HFFc6 (cell line): ENCODE measurements around the gene IFITM5. TPM values are rescaled to one million over a fixed set of nuclear protein-coding genes. Genes with fewer than 3 reads are reported as not detected.

Experiments
- DNase-seq: peaks from one replicate; pipeline ENCODE4 v3.0.0-alpha.2; 2018
- H3K27ac Mint-ChIP-seq: 2 replicates; pipeline ENCODE4 v1.8.0; 2020; ENCODE audit warnings: mild to moderate bottlenecking, mixed read lengths
- H3K27me3 Mint-ChIP-seq: 2 replicates; pipeline ENCODE4 v1.8.0; 2021; ENCODE audit warnings: mild to moderate bottlenecking, moderate library complexity, mixed read lengths; ENCODE audit not compliant: insufficient read depth
- H3K36me3 Mint-ChIP-seq: 2 replicates; pipeline ENCODE4 v1.8.0; 2021; ENCODE audit warnings: low read depth, mixed read lengths
- H3K4me1 Mint-ChIP-seq: 2 replicates; pipeline ENCODE4 v1.8.0; 2020; ENCODE audit warnings: low read depth, mixed read lengths
- H3K4me3 Mint-ChIP-seq: 2 replicates; pipeline ENCODE4 v1.8.0; 2020; ENCODE audit warnings: mild to moderate bottlenecking, moderate library complexity, mixed read lengths
- H3K9me3 Mint-ChIP-seq: 2 replicates; pipeline ENCODE4 v1.8.0; 2020; ENCODE audit warnings: mild to moderate bottlenecking, mixed read lengths
- CTCF ChIP-seq: fragments of 200-600 bp; sonication (generic); IDR thresholded peaks from 2 replicates; pipeline ENCODE4 v1.5.0; 2021; ENCODE audit warnings: antibody characterized with exemption, mild to moderate bottlenecking
- total RNA-seq, 6 experiments: library from RNA; stranded (reverse); fragmentation: NEBNext Ultra II Directional; extraction: Animal tissue kit (Norgen Biotek cat#: 25700); gene quantifications; 2 replicates in 1 of 6; 3 replicates in 5 of 6; pipeline ENCODE4 v1.2.3, GENCODE V29; 2021

Gene IFITM5
- total RNA-seq, 6 experiments from 2014 or later: not detected

GRCh38 chr11:253160-253885 lies 46.0 kb downstream of the IFITM5 start:
- peaks cover 20% of the 10 kb centered on the region for H3K36me3 Mint-ChIP-seq
- no peak for DNase-seq
- no peak overlapping the region for H3K27ac Mint-ChIP-seq
- TF ChIP-seq CTCF: no peak
- H3K4me1 Mint-ChIP-seq: no peaks in the 10 kb centered on the region
- H3K27me3 Mint-ChIP-seq: peaks cover 7% of the 10 kb centered on the region
- H3K9me3 Mint-ChIP-seq: no peaks in the 10 kb centered on the region
- no peak overlapping the region for H3K4me3 Mint-ChIP-seq

GRCh38 chr11:252666-253065 lies 46.7 kb downstream of the IFITM5 start:
- DNase-seq: no peak
- peaks cover 3% of the 10 kb centered on the region for H3K27me3 Mint-ChIP-seq
- no peak overlapping the region for H3K4me3 Mint-ChIP-seq
- no peak for TF ChIP-seq CTCF
- H3K27ac Mint-ChIP-seq: no peak overlapping the region
- no peaks in the 10 kb centered on the region for H3K4me1 Mint-ChIP-seq
- H3K36me3 Mint-ChIP-seq: peaks cover 25% of the 10 kb centered on the region
- no peaks in the 10 kb centered on the region for H3K9me3 Mint-ChIP-seq

- no peaks in the 10 kb centered on the region for H3K4me1 Mint-ChIP-seq
- no peak overlapping the region for H3K4me3 Mint-ChIP-seq
- H3K27me3 Mint-ChIP-seq: no peaks in the 10 kb centered on the region; the same call in 1 of the 2 replicates
- no peak overlapping the region for H3K27ac Mint-ChIP-seq
- H3K36me3 Mint-ChIP-seq: peaks cover 30% of the 10 kb centered on the region
- no peak for TF ChIP-seq CTCF
- no peak for DNase-seq
- no peaks in the 10 kb centered on the region for H3K9me3 Mint-ChIP-seq
These were observed 47.8 kb downstream of the IFITM5 start for GRCh38 chr11:251550-251949.

DNA sequence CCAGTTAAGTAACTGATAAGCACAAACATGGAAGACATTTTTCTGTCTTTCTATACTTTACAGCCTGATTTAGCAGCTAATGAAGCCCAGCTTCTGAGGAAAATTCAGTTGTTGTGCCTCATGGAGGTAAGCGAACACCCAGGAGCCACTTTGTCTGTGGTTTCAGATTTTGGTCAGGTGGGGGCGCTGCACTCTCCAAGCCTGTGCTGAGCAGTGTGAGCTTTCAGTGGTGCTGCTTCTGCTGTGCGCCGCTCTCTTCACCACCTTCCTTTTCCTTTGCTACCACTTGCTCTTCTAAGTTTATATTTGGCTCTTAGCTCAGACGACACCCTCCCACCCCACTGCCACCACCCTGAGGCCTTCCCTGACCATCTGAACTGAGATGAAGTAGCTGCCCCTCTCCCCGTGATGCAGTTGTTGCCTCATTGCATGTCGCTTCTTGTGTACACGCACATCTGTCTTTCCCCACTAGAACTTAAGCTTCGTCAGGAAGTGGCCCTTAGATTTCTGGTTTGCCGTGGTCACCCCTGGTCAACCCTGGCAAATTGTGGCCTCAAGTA lies 48.5 kb downstream of the IFITM5 start:
- Mint-ChIP-seq H3K27me3 (no peaks in the 10 kb centered on the region; the same call in 1 of the 2 replicates), H3K4me1 (no peaks in the 10 kb centered on the region), H3K9me3 (no peaks in the 10 kb centered on the region), H3K36me3 (peaks cover 32% of the 10 kb centered on the region), H3K27ac (peak overlapping the region; percentile 20; the same call in 1 of the 2 replicates), H3K4me3 (no peak overlapping the region)
- peak; percentile 83 for TF ChIP-seq CTCF
- DNase-seq: peak; percentile 45

DNA sequence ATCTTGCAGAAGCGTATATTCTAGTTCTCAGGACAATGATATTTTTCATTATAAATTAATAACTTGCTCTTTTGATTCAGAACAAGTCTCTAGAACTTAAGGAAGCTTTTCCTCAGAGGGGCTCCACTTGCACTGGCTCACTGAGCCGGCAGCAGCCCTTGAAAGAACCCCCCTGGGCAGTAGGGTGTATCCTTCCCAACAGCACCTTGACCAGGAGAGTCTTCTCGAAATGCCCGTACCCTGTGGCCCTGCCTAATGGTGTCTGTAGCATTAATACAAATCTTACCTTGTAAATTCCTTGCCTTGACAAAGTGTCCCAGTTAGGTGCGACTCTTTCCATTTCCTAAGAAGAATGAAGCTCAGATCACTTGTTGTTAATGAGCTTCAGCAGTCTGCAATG lies 49.1 kb downstream of the IFITM5 start:
- Mint-ChIP-seq H3K36me3 (peaks cover 33% of the 10 kb centered on the region), H3K27me3 (no peaks in the 10 kb centered on the region; the same call in 1 of the 2 replicates), H3K9me3 (no peaks in the 10 kb centered on the region), H3K4me3 (no peak overlapping the region), H3K4me1 (no peaks in the 10 kb centered on the region), H3K27ac (peak overlapping the region; percentile 20; the same call in 1 of the 2 replicates)
- no peak for DNase-seq
- no peak for TF ChIP-seq CTCF
